NT2/D1 (cell line): ENCODE data around the gene ADH1C.

Experiments
- SUZ12 ChIP-seq: IDR thresholded peaks from 2 replicates; pipeline ENCODE4 v1.6.1; 2011; ENCODE audit not compliant: insufficient read length, insufficient read depth; ENCODE audit errors: extremely low read depth
- YY1 ChIP-seq: IDR thresholded peaks from 2 replicates; pipeline ENCODE4 v1.6.1; 2011; ENCODE audit not compliant: insufficient read length, insufficient read depth
- ZNF274 ChIP-seq: IDR thresholded peaks from 2 replicates; pipeline ENCODE4 v1.6.1; 2011; ENCODE audit warnings: mild to moderate bottlenecking, low read depth, low read length

- TF ChIP-seq YY1 (no peak), SUZ12 (no peak), ZNF274 (no peak)
Measured at GRCh38 chr4:99357948-99358347, 5.4 kb upstream of the ADH1C start.
